H1 (cell line): ENCODE data around the gene SPTSSA. TPM values are rescaled to one million over a fixed set of nuclear protein-coding genes. Genes with fewer than 3 reads are reported as not detected.

Source experiments
- CTBP2 ChIP-seq: IDR thresholded peaks from 2 replicates; pipeline ENCODE4 v1.7.0; 2011; ENCODE audit warnings: borderline replicate concordance, mild to moderate bottlenecking, moderate library complexity, mixed read lengths, low read length; ENCODE audit not compliant: insufficient read depth, insufficient read length
- MAFK ChIP-seq: IDR thresholded peaks from 2 replicates; pipeline ENCODE4 v1.6.1; 2012; ENCODE audit warnings: low read depth, mild to moderate bottlenecking, improper control_type of control experiment, low read length
- RAD21 ChIP-seq, 2 experiments: IDR thresholded peaks in 1 of 2; conservative IDR thresholded peaks in 1 of 2; 2 replicates each; pipeline ENCODE4 v1.6.1; 2011; ENCODE audit warnings: low read depth in 2 of 2, low read length in 2 of 2, improper control_type of control experiment in 1 of 2, inconsistent platforms in 1 of 2, mild to moderate bottlenecking in 1 of 2, moderate library complexity in 1 of 2
- SIN3A ChIP-seq, 2 experiments: IDR thresholded peaks in 1 of 2; conservative IDR thresholded peaks in 1 of 2; 2 replicates each; pipeline ENCODE4 v1.6.1; 2011 to 2012; ENCODE audit warnings: low read length in 2 of 2, improper control_type of control experiment in 1 of 2, low read depth in 1 of 2, mild to moderate bottlenecking in 1 of 2
- SIX5 ChIP-seq: IDR thresholded peaks from 2 replicates; pipeline ENCODE4 v1.6.1; 2011; ENCODE audit warnings: mild to moderate bottlenecking, low read depth, low read length
- YY1 ChIP-seq: IDR thresholded peaks from 2 replicates; pipeline ENCODE4 v1.6.1; 2011; ENCODE audit warnings: low read depth, mild to moderate bottlenecking, low read length
- polyA plus RNA-seq, 7 experiments: library from polyadenylated mRNA; depleted of rRNA in 3 of 7; stranded (reverse) in 5 of 7; unstranded in 2 of 7; fragments of >200 nt in 5 of 7; fragments of 200-250 nt in 2 of 7; gene quantifications; 1 replicate in 5 of 7; 2 replicates in 1 of 7; 4 replicates in 1 of 7; pipeline versions ENCODE4 v1.2.1 to v1.2.3, GENCODE V29; 2011 to 2013; ENCODE audit warnings: missing spikeins in 2 of 7, mixed read lengths in 2 of 7
- total RNA-seq: library from RNA; stranded (reverse); fragmentation: NEBNext Ultra II Directional; extraction: Animal tissue kit (Norgen Biotek cat#: 25700); gene quantifications from 2 replicates; pipeline ENCODE4 v1.2.1, GENCODE V29; 2021
- TF ChIP-seq, protein P1 (sequence below), 3 experiments: IDR thresholded peaks; 1 replicate in 2 of 3; 2 replicates in 1 of 3; pipeline versions ENCODE4 v1.5.1 to v1.6.1; 2011; ENCODE audit warnings: low read length in 3 of 3, mild to moderate bottlenecking in 3 of 3, inconsistent platforms in 2 of 3, low read depth in 1 of 3, moderate library complexity in 1 of 3; ENCODE audit not compliant: insufficient read depth in 1 of 3; ENCODE audit errors: control extremely low read depth in 1 of 3
- TF ChIP-seq, protein P2 (sequence below): IDR thresholded peaks from 2 replicates; pipeline ENCODE4 v1.6.1; 2012; ENCODE audit warnings: inconsistent platforms

The SPTSSA gene
- total and polyA plus RNA-seq, 2 of the 8 experiments (the other 6 are each of a cell fraction or from before 2014, with no cell fraction given) = 24.9 to 28.5 TPM

DNA sequence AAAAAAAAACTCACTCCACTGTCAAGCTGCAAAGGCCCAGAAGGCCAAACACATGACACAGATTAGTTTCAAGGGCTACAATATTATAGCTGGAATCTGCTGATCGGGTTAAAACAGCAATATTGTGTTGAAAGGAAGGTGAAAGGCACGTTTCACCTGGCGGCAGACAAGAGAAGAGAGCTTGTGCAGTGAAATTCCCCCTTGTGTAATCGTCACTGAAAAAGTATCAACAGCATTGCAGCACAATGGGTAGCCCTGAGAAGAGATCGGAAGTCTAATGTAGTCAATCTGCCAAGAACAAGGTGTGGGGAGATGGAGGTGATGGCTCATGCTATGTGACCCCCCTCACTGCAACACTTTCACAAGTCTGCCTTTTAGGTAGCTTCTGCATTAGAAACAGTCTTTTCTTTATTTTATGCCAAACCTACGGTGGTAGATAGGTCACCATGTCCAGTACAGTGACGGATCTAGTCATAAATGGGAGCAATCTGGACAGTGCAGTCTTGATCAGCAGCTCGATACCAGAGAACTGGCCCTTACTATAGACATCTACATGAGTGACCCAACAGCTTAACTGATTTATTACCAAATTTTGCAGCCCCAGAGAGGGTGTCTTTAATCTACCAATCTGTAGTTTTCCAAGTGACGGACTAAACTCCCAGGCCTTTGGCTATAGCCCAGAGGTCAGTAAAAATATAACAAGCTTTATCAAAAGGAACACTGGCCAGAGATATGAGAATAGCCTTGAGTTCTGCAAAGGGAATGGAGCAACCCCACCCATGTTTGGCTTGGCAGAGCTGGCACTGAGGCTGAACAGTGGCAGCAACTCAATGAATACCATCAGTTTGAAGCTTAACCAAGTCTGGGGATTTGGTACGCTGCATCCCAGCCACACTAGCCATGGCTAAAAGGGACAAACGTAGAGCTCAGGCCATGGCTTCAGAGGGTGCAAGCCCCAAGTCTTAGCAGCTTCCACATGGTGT, 35.4 kb downstream of the SPTSSA start (continued):
- TF ChIP-seq CTBP2 (no peak), SIN3A (conservative IDR thresholded peaks at IDR 0.05 in 1 of 2, IDR thresholded peaks at IDR 0.05 in 1 of 2; ENCODE audit: low read depth in 1 of 2, low read length in 2 of 2) (no peak), MAFK (no peak), SIX5 (no peak), RAD21 (IDR thresholded peaks at IDR 0.05 in 1 of 2, conservative IDR thresholded peaks at IDR 0.05 in 1 of 2; ENCODE audit: low read depth in 2 of 2, low read length in 2 of 2) (no peak), YY1 (no peak)
- TF ChIP-seq, protein P1, sequence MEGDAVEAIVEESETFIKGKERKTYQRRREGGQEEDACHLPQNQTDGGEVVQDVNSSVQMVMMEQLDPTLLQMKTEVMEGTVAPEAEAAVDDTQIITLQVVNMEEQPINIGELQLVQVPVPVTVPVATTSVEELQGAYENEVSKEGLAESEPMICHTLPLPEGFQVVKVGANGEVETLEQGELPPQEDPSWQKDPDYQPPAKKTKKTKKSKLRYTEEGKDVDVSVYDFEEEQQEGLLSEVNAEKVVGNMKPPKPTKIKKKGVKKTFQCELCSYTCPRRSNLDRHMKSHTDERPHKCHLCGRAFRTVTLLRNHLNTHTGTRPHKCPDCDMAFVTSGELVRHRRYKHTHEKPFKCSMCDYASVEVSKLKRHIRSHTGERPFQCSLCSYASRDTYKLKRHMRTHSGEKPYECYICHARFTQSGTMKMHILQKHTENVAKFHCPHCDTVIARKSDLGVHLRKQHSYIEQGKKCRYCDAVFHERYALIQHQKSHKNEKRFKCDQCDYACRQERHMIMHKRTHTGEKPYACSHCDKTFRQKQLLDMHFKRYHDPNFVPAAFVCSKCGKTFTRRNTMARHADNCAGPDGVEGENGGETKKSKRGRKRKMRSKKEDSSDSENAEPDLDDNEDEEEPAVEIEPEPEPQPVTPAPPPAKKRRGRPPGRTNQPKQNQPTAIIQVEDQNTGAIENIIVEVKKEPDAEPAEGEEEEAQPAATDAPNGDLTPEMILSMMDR (IDR thresholded peaks at IDR 0.05; ENCODE audit: control extremely low read depth in 1 of 3, insufficient read depth in 1 of 3, low read depth in 1 of 3, low read length in 3 of 3) = no peak
- TF ChIP-seq, protein P2, sequence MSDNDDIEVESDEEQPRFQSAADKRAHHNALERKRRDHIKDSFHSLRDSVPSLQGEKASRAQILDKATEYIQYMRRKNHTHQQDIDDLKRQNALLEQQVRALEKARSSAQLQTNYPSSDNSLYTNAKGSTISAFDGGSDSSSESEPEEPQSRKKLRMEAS = no peak
